Measurements from ENCODE around the gene TMCC2.

Gene TMCC2

GRCh38 chr1:205241366-205242030, 13.8 kb downstream of the TMCC2 start:
- no peak for DNase-seq

- DNase-seq, result peak in 1 of 2 donors; percentile 18
Observed at GRCh38 chr1:205243350-205244191, 15.8 kb downstream of the TMCC2 start.

GRCh38 chr1:205244384-205244783, 16.6 kb downstream of the TMCC2 start:
- no peak for DNase-seq

GRCh38 chr1:205245096-205245495, 17.4 kb downstream of the TMCC2 start:
- DNase-seq, result no peak

- no peak for DNase-seq
Observed at GRCh38 chr1:205246351-205247119, 18.8 kb downstream of the TMCC2 start.

GRCh38 chr1:205247130-205247921, 19.6 kb downstream of the TMCC2 start:
- no peak for DNase-seq

GRCh38 chr1:205248793-205249601, 21.3 kb downstream of the TMCC2 start:
- DNase-seq, result peak in 1 of 2 donors; percentile 33

- no peak for DNase-seq
Observed at GRCh38 chr1:205249651-205250050, 21.9 kb downstream of the TMCC2 start.

- no peak for DNase-seq
Observed at GRCh38 chr1:205250699-205251098, 23.0 kb downstream of the TMCC2 start.

GRCh38 chr1:205251576-205251975, 23.8 kb downstream of the TMCC2 start:
- no peak for DNase-seq

GRCh38 chr1:205255941-205256780, 28.4 kb downstream of the TMCC2 start:
- peak; percentile 73 to 75 for DNase-seq

GRCh38 chr1:205256951-205257625, 29.3 kb downstream of the TMCC2 start:
- no peak for DNase-seq

GRCh38 chr1:205257735-205258134, 30.0 kb downstream of the TMCC2 start:
- DNase-seq, result no peak

GRCh38 chr1:205258261-205258691, 30.5 kb downstream of the TMCC2 start:
- DNase-seq, result no peak

- DNase-seq, result no peak
Observed at GRCh38 chr1:205258719-205259118, 31.0 kb downstream of the TMCC2 start.

- DNase-seq, result no peak
Observed at GRCh38 chr1:205259324-205259832, 31.6 kb downstream of the TMCC2 start.

- no peak for DNase-seq
Observed at GRCh38 chr1:205259998-205260397, 32.3 kb downstream of the TMCC2 start.

- DNase-seq, result peak in 1 of 2 donors; percentile 68
Observed at GRCh38 chr1:205260948-205261732, 33.4 kb downstream of the TMCC2 start.

Data from bone marrow (tissue), 2 donors.